NCI-H1436 treated with DMSO at 0.1 percent for 48 hours (cell line): Measurements from ENCODE around the gene NALCN.

Experiments
- DNase-seq: peaks from one replicate; lab custom pipeline; 2025; lab: John Stamatoyannopoulos, UW

NALCN gene

GRCh38 chr13:101025925-101026324, 390.4 kb downstream of the NALCN start:
- no peak for DNase-seq

- DNase-seq: no peak
Observed at GRCh38 chr13:101025519-101025918, 390.8 kb downstream of the NALCN start.

DNA sequence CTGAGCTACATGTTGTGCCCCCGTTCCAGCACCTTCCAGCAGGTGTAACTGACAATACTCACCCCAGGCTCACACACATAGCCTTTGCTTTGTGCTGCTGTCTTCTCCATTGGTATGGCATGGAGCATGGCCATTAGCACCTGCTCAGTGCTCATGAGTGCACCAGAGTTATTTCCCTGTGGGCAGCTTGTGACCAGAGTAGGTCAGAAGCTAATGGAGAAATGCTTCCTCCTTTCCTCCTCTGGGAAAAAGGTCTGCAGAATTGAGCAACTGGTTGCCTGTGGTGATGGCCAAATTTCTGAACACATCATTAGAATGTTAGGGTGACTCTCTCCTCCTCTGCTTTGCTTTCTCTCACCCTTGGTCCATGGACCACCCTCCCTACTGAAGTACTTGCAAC, 397.2 kb downstream of the NALCN start:
- no peak for DNase-seq

GRCh38 chr13:101018720-101019119, 397.6 kb downstream of the NALCN start:
- DNase-seq: no peak

GRCh38 chr13:101017123-101017872, 399.0 kb downstream of the NALCN start:
- no peak for DNase-seq

DNA sequence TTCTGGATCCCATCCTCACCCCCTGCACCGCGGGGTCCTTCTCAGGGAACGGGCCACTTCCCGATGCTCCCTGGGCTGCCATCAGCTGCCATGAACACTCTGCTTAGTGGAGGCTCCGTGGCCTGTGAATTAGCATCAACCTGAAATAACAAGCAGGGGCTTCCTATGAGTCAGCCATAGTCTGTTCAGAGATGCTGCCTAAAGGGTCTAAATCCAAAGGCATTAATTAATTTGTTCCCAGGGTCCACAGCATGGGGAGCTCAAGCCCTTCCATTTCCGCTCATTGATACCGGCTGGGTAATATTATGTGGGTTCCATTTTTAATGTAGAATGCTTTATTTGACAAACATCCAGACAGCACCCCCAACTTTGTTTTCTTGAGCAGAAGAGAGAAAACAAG, 399.8 kb downstream of the NALCN start:
- DNase-seq: no peak

DNA sequence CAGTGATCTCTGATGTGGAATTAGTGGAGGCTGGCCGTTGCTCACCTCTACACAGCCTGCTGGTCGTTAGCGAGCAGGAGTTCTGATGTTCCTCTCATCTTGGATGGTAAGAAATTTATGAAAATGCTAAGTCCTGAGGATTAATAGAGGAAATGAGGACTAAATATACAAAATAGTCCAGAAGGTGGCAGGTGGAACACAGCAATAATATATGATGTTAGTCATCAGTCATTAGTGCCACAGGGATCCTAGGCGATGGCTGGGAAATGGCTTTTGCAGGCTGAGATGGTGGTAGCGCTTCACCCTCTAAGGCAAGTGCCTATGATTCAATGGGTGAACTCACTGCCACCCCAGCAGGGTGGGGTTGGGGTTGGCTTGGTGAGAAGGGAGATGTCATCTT, 403.1 kb downstream of the NALCN start:
- no peak for DNase-seq

DNA sequence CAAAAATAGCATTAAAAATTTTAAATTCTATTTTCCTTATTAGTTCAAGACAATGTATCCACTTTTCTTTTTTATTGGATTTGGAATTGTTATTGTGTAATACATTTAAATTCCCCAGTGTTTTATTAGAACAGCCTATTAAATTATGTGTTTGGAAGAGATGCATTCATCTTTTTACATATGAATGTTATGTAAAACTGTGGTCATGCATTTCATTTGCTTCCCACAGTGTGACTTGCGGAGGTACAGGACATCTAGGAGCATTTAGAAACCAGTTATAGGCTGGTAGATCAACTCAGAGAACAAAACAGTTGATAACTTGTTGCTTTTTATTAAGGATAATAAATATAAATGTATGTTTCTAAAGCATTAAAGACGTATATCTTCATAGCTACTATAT, 406.2 kb downstream of the NALCN start:
- DNase-seq: no peak

DNA sequence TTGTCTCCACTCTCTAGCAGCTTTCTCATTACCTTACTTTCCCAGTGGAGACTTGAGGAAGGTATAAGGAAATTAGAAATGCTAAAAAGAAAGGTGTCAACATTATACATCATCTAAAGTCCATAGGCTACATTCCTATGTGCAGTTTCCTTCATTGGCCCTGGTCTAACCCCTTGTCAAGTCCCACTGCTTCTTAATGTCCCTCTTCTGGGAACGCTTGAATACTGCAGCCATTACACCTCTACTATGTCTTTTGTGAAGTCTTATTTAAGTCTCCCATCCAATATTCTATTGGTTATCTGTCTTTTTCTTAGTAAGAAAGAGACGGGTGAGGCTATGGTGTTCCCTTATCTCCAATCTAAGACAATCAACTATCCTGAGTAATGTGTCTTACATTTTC, 409.1 kb downstream of the NALCN start:
- no peak for DNase-seq
